Measurements from ENCODE around the gene MCRIP1.

MCRIP1 gene

DNA sequence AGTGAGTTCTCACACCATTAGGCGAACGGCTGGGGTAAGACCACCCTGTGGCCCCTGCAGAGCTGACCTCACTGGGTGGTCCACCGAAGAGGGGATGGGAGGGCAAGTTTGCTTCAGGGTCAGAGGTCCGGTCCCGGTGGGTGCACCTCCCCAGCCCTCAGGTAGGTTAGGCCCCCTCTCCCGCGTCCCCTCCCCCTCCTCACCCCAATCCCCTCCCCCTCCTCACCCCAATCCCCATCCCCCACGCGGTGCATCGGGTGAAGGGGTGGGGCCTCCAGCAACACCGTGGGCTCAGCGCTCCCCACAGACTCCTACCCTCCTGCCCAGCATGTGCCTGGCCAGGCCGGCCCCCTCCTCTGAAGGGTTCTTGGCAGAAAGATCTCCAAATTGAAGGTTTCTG, 13.4 kb downstream of the MCRIP1 start:
- DNase-seq (ENCODE audit: low read depth in 2 of 2) = no peak

DNA sequence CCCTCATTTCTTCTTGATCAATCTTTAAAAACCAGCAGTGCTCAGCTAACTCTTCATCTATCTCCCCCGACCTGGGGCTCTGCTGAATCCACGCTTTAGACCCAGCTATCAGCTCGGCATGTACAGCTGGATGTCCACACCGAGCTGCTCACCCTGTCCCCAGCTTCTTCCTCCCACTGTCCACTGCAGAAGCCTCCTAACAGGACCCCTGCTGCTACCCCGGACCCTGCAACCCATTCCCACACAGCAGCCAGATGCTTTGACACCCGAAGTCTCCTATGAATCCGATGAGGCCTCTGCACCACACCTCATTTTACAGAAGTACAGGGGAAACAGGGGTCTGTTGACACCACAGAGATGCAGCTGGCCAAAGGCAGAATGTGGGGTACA, 15.3 kb downstream of the MCRIP1 start:
- no peak for DNase-seq (ENCODE audit: low read depth in 2 of 2)

DNA sequence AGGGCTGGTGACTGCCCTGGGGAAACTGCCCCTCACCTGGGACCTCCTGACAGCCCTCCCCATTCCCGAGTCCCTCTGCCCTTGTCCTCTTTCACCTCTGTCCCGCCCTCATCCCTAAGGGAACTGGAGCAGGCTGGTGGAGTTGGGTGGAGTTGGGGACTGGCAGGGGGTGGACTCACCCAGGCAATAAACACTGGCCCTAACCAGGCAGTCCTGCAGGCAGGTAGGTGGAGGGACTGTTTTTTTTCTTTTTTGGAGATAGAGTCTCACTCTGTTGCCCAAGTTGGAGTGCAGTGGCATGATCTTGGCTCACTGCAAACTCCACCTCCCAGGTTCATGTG, 17.5 kb downstream of the MCRIP1 start:
- DNase-seq (ENCODE audit: low read depth in 2 of 2) = no peak

DNA sequence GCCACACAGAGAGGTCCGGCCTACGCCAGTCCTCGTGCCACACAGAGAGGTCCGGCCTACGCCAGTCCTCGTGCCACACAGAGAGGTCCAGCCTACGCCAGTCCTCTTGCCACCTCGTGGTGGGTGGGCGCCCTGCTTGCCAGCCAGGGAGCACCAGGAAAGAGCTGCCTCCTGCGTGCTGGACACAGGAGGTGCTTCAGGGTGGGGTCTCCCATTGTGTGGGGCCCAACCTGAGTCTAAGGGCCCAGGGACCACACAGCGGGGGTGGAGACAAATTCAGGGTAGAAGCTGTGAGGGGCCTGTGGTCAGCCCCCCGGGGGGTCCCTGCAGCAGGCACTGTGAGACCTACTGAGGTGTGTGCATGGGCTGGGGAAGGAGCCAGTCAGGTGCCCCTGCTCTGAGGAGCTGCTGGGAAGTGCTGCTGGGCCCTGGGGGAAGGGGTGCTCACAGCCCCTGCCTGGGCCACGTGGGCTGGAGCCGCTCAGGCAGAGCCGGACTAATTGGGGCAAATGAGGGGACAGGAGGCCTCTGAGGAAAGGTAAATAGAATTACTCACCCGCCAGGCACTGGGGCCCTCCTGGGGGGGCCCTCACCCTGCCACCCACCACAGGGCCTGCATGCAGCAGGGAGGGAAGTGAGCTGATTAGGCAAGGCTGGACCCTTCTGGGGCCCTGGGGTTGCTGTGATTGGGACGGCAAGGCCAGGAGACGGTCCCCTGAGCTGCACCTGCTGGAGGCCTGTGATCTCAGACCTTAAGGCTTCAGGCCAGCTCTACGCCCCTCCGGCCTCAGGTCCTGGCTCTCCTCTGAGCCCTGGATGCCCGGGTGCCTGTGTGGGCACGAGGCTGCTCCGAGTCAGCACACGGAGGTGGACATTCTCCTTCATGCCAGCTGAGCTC, 18.1 kb downstream of the MCRIP1 start:
- no peak for DNase-seq (ENCODE audit: low read depth in 2 of 2)

DNA sequence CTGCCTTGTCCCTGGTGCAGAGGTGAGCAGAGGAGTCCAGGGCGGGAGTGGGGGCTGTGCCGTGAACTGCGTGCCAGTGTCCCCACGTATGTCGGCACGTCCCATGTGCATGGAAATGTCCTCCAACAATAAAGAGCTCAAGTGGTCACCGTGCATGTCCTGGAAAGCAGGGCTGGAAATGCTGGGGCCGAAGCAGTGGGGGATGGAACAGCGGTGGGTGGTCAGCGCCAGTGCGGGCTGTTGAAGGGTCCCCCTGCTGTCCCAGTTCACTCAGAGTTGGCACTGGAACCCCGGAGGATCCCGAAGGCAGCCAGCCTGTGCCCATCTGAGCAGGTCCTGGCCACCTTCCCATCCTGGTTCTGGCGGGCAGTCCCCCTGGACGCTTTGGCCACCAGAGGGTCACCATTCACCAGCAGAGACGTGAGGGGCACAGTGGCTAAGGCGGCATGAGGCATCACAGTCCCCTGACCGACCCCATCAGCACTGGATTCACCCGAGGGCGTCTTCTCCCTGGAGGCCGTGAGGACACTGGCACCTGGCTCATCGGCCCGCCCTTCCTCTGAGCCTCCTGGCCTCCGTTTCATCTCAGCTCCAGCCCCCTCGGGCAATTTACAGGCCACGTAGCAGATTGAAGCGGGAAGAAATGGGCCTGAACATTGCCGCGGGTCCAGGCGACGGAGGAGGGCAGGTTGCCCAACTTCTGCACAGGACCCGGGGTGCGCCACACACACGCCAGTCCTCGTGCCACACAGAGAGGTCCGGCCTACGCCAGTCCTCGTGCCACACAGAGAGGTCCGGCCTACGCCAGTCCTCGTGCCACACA, 19.0 kb downstream of the MCRIP1 start:
- DNase-seq (ENCODE audit: low read depth in 2 of 2) = no peak

DNA sequence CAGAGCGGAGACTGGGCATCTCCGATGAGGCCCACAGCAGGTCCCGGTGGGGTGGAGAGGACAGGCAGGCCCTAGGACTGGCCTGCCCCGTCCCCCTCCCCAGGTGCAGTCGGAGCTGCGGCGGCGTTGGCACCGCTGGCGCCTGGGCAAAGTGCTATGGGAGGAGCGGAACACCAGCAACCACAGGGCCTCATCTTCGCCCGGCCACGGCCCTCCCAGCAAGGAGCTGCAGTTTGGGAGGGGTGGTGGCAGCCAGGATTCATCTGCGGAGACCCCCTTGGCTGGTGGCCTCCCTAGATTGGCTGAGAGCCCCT, 19.8 kb downstream of the MCRIP1 start:
- DNase-seq (ENCODE audit: low read depth in 2 of 2) = no peak

DNA sequence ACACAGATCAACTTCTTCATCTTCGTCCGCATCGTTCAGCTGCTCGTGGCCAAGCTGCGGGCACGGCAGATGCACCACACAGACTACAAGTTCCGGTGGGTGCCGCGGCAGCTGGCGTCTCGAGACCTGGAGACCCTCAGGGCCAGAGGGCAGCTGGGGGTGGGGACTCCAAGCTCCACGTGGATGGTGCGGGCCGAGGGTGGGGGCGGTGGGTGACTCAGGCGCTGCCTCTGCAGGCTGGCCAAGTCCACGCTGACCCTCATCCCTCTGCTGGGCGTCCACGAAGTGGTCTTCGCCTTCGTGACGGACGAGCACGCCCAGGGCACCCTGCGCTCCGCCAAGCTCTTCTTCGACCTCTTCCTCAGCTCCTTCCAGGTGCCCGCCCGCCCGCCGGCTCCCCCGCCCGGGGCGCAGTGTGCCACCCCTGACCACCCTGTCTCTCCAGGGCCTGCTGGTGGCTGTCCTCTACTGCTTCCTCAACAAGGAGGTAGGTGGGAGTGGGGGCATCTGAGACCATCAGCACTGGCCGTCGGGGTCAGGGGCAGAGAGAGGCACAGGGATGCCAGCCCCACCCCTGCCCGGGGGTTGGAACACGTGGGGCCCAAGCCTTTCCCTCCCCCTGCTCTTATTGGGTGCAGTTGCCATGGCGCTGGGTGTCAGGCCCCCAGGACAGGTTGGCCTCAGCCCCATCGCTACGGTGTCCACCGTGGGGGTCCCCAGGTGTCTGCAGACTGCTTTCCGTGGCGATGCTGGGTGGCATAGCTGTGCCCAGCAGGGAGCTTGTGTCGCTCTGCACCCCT, 20.3 kb downstream of the MCRIP1 start:
- no peak for DNase-seq (ENCODE audit: low read depth in 2 of 2)

DNA sequence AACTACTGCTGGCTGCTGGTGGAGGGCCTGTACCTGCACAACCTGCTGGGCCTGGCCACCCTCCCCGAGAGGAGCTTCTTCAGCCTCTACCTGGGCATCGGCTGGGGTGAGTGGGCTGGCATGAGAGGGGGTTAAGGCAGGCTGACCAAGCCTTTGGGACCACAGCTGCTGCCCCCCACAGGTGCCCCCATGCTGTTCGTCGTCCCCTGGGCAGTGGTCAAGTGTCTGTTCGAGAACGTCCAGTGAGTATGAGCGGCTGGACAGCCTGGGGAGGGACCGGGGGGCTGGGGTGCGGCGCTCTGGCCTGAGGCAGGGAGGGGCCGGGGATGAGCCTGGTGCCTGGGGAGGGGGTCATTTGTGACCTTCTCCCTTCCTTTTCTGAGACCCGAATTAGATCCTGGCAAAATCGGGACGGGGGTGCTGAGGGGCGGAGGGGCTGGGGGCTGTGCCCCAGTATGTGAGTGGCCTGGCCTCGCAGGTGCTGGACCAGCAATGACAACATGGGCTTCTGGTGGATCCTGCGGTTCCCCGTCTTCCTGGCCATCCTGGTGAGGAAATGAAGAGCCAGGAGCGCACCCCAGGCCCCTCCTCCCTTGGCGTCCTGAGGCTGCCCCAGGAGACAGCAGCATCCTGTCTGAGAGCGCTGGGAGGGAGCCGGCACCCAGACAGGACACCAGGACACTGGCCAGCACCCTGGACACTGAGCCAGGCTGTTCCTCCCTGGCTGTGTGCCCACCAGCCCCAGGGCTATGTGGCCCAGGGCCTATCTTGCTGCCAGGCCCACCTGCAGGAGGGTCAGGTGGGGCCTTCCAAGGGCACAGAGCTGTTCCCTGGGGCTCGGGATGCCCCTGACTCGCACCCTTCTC, 21.2 kb downstream of the MCRIP1 start:
- DNase-seq (ENCODE audit: low read depth in 2 of 2) = no peak

DNA sequence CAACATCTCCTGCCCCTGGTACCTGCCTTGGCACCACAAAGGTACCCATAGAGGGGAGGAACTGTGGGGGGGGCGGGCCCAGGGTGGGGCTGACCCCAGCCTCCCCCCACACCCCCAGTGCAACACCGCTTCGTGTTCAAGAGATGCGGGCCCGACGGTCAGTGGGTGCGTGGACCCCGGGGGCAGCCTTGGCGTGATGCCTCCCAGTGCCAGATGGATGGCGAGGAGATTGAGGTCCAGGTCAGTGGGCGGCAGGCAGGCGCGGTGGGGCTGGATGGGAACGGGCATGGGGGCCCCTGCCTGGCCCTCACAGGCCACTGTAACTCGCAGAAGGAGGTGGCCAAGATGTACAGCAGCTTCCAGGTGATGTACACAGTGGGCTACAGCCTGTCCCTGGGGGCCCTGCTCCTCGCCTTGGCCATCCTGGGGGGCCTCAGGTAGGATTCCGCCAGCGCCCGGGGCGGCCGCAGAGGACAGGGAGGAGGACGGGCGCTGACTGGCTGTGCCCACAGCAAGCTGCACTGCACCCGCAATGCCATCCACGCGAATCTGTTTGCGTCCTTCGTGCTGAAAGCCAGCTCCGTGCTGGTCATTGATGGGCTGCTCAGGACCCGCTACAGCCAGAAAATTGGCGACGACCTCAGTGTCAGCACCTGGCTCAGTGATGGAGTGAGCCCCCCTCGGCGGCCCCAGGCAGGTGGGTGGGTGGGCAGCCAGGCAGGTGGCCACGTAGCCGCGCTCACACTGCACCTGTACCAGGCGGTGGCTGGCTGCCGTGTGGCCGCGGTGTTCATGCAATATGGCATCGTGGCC, 22.0 kb downstream of the MCRIP1 start:
- DNase-seq (ENCODE audit: low read depth in 2 of 2) = no peak

DNA sequence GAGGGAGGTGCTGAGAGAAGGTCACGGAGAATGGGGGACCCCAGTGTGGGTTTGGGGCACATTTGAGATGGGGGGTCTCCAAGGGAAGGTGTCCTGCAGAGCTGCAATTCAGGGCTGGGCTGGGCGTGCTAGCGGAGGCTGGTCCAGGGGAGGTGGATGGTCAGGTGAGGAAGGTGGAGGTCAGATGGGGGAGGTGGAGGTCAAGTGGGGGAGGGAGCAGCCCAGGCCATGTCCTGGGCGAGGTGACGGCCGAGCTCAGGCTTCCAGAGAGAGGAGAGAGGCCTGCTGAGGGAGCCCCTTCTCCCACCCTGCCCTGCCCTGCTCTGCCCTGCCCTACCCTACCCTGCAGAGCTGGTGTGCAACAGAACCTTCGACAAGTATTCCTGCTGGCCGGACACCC, 22.6 kb downstream of the MCRIP1 start:
- no peak for DNase-seq (ENCODE audit: low read depth in 2 of 2)

DNA sequence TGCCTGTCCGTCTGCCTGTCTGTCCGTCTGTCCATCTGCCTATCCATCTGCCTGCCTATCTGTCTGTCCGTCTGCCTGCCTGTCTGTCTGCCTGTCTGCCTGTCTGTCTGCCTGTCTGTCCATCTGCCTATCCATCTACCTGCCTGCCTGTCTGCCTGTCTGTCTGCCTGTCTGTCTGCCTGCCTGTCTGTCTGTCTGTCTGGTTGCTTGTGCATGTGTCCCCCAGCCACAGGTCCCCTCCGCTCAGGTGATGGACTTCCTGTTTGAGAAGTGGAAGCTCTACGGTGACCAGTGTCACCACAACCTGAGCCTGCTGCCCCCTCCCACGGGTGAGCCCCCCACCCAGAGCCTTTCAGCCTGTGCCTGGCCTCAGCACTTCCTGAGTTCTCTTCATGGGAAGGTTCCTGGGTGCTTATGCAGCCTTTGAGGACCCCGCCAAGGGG, 23.5 kb downstream of the MCRIP1 start:
- DNase-seq (ENCODE audit: low read depth in 2 of 2) = no peak

DNA sequence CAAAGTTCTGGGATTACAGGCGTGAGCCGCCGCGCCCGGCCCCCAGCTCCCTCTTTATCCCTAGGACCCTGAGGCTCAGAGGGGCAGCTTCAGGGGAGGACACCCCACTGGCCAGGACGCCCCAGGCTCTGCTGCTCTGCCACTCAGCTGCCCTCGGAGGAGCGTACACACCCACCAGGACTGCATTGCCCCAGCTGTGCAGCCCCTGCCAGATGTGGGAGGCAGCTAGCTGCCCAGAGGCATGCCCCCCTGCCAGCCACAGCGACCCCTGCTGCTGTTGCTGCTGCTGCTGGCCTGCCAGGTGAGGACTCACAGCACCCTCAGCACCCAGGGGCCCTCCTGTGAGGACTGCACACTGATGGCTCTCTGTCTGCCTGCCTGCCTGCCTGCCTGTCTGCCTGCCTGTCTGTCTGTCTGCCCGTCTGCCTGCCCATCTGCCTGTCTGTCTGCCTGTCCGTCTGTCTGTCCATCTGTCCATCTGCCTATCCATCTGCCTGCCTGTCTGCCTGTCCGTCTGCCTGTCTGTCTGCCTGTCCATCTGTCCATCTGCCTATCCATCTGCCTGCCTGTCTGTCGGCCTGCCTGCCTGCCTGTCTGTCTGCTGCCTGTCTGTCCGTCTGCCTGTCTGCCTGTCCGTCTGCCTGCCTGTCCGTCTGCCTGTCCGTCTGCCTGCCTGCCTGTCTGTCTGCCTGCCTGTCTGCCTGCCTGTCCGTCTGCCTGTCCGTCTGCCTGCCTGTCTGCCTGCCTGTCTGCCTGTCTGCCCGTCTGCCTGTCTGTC, 24.1 kb downstream of the MCRIP1 start:
- DNase-seq (ENCODE audit: low read depth in 2 of 2) = no peak

DNA sequence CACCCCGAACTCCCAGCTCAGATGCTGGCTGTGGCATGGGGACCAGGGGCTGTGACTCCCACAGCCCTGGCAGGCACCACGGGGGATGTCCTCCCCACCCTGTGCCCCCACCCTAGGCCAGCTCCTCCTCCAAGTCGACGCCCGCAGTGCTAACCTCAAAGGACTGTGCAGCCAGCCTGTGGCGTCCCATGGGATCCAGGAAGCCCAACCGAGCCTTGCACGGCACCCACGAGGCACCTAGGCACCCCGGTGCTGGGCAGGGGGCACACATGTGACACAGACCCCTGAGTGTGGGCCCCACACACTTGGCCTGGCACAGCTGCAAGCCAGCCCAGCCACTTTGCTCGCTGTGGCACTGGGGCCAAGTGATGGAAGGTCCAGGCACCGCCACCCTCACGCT, 25.3 kb downstream of the MCRIP1 start:
- no peak for DNase-seq (ENCODE audit: low read depth in 2 of 2)

DNA sequence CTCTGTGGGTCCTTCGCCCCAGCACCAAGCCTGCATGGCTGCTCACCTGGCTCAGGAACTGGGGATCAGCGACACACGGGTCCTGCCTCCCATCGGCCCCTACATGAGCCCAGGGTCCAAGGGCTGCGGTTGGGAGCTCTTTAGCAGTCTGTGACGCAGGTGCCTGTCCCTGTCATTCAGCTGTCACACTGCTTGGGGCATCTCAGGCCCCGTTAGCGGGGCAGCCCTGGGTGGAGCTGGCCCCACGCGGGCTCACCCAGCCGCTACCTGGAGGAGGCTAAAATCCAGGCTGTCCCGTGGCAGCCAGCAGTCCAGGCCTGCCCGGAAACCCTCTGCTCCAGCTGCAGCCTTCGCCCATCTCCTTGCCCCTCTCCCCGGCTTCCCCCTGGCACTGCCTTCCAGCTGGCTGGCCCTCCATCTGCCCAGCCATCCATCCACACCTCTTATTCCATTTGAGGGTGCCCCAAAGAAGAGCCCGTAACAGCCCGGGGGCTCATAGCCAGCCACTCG, 25.8 kb downstream of the MCRIP1 start:
- no peak for DNase-seq (ENCODE audit: low read depth in 2 of 2)

DNA sequence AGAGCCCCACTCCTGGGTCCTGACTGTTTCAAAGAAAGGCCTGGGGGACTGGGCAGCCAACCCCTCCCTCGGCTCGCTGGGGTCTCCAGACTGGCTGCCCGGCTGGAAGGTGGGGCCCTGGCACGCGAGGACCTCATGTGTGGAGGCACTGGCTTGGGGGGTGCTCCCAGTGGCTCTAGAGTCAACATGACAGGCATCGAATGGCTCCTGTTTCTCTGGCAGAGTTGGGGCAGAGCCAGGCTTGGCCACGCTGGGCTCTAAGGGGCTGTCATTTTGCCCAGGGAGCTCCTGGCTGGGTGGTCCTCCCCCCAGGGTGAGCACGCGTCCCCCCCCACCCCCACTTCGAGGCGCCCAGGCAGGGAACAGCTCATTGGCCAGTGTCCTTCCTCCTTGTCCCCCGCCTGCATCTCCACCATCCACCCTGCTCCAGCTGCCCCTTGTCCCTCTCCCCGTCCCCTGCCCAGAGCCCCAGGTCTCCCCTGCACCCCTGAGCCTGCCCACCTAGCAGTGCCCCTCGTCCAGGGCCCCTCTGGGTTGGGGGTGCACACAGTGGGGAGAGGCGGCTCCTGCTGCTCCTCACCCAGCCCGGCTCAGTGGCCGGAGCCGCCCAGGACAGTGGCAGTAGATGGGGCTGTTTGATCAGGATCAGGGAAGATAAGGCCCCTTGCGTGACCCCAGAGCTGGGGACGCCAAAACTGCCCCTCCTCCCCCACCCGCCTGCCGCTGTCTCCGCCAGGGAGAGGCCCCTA, 26.5 kb downstream of the MCRIP1 start:
- no peak for DNase-seq (ENCODE audit: low read depth in 2 of 2)

DNA sequence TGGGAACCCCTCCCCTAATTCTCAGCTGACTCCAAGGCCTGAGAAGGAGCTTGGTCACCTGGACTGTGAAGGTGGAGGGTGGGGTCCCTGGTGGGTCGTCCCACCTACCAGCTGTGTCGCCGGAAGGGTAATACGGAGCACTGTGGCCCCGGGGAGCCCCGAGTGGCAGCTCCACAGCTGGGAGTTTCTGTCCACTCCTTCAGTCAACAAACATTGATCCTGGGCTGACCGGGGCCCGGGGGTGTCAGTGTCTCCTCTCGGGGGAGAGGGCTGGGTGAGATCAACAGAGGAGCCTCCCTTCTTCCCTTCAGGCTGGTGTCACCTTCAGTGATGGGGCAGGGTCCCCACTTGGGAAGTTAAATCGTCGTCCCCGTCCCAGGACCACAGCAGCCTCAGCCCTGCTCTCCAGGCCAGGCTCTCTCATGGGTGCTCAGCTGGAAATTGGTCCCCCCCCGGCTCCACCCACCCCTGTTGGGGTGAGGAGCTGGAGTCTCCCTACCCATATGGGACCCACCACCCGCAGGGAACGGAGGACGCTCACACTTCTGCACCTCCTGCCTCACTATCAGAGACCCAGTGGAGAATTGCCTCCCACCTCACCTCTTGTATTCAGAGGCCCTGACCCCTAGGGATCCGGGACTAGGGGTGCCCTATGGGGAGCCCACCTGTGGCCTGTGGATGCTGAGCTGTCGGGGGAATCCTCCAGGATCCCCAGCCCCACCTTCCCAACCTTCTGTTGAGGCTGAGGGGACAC, 27.2 kb downstream of the MCRIP1 start:
- no peak for DNase-seq (ENCODE audit: low read depth in 2 of 2)

DNA sequence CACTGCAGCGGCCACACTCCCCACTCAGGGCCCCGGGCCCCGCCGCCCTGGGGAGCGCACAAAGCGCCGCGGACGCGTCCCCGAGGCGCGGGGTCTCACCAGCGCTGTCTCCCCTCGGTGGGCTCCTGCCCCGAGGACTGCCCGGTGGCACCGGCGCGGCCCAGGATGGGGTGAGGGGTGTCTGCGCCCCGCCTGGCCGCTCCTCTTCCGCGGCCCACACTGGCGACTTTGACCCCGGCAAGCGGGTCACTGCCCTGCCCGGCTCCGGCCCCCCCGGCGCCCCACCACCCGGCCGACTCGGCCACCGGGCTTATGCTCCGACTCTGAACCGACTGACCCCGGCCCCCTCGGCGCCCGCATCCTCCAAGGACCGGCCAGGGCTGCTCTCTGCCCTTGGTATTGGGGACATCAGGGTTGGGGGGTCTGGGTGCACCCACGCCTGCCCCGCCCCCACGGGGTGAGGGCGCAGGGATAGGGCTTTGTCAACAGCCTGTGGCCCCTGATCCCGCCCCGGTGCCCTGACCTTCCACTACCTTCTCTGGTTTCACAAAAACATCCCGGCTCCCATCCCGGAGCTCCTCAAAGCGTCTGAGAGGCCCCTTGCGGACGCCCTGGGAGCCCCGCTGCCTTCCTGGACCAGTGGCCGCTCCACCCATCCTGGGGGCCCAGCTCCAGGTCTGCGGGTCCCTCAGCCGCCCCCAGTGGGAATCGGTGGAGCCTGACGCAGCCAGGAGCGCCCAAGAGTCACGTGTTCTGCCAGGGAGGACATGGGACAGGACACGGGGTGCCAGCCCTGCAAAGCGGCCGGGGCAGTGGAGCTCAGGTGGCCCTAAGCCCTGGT, 28.3 kb downstream of the MCRIP1 start:
- no peak for DNase-seq (ENCODE audit: low read depth in 2 of 2)
